Muscle layer of duodenum (tissue), 2 donors: ENCODE measurements around the gene FAM110D.
A peak's percentile ranks its signal among the peaks of the same experiment; 100 is the strongest.

Experiments
- H3K27ac ChIP-seq: one replicate; pipeline ENCODE4 v1.7.0; 2013; ENCODE audit warnings: mild to moderate bottlenecking, low read length
- H3K27me3 ChIP-seq: one replicate; pipeline ENCODE4 v1.7.0; 2013; ENCODE audit warnings: low read depth, mild to moderate bottlenecking, control low read depth, low read length
- H3K36me3 ChIP-seq, 2 donors: one replicate each; pipeline ENCODE4 v1.7.0; 2013; ENCODE audit warnings: low read length in 2 of 2, control low read depth in 1 of 2, mild to moderate bottlenecking in 1 of 2; ENCODE audit not compliant: insufficient read depth in 2 of 2, control insufficient read depth in 1 of 2
- H3K4me1 ChIP-seq, 2 donors: one replicate each; pipeline ENCODE4 v1.7.0; 2013; ENCODE audit warnings: low read length in 2 of 2, mild to moderate bottlenecking in 2 of 2, control low read depth in 1 of 2, moderate library complexity in 1 of 2; ENCODE audit not compliant: insufficient read depth in 2 of 2, control insufficient read depth in 1 of 2
- H3K4me3 ChIP-seq, 2 donors: one replicate each; pipeline ENCODE4 v1.7.0; 2013; ENCODE audit warnings: low read length in 2 of 2, low read depth in 1 of 2, mild to moderate bottlenecking in 1 of 2
- H3K9me3 ChIP-seq, 2 donors: one replicate each; pipeline ENCODE4 v1.7.0; 2013; ENCODE audit warnings: low read length in 2 of 2, control low read depth in 1 of 2, mild to moderate bottlenecking in 1 of 2; ENCODE audit not compliant: control insufficient read depth in 1 of 2
- donor health status: healthy.

Gene FAM110D

GRCh38 chr1:26158271-26158907 lies 490 bp upstream of the FAM110D start:
- H3K9me3 ChIP-seq: no peaks in the 10 kb centered on the region
- no peak overlapping the region for H3K27ac ChIP-seq
- no peak overlapping the region for H3K4me3 ChIP-seq
- no peaks in the 10 kb centered on the region for H3K36me3 ChIP-seq
- H3K4me1 ChIP-seq: peaks cover 0 to 13% of the 10 kb centered on the region in 2 donors
- H3K27me3 ChIP-seq: peaks cover 8% of the 10 kb centered on the region

DNA sequence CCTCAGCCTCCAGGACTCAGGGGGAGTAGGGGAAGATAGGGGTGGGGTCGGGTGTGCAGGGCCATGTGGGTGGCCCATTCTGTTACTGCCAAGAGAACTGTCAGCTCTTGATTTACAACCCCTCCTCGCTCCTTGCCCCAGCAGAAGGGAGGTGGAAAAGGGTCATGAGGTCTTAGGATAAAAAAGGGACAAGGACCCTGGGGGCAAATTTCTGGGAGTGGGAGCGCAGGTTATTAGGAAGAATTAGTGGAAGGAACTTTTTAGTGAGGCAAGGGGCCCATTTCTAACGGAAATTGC lies 812 bp downstream of the FAM110D start:
- peaks cover 0 to 18% of the 10 kb centered on the region in 2 donors for H3K4me1 ChIP-seq
- no peaks in the 10 kb centered on the region for H3K9me3 ChIP-seq
- no peak overlapping the region for H3K27ac ChIP-seq
- no peaks in the 10 kb centered on the region for H3K36me3 ChIP-seq
- peak overlapping the region in 1 of 2 donors; percentile 35 for H3K4me3 ChIP-seq
- peaks cover 8% of the 10 kb centered on the region for H3K27me3 ChIP-seq

GRCh38 chr1:26160527-26161414 lies 1.9 kb downstream of the FAM110D start:
- Histone ChIP-seq H3K36me3 (no peaks in the 10 kb centered on the region), H3K27ac (no peak overlapping the region), H3K4me1 (peaks cover 0 to 18% of the 10 kb centered on the region in 2 donors), H3K4me3 (peak overlapping the region; percentile 4 to 71), H3K9me3 (no peaks in the 10 kb centered on the region), H3K27me3 (peaks cover 8% of the 10 kb centered on the region)

DNA sequence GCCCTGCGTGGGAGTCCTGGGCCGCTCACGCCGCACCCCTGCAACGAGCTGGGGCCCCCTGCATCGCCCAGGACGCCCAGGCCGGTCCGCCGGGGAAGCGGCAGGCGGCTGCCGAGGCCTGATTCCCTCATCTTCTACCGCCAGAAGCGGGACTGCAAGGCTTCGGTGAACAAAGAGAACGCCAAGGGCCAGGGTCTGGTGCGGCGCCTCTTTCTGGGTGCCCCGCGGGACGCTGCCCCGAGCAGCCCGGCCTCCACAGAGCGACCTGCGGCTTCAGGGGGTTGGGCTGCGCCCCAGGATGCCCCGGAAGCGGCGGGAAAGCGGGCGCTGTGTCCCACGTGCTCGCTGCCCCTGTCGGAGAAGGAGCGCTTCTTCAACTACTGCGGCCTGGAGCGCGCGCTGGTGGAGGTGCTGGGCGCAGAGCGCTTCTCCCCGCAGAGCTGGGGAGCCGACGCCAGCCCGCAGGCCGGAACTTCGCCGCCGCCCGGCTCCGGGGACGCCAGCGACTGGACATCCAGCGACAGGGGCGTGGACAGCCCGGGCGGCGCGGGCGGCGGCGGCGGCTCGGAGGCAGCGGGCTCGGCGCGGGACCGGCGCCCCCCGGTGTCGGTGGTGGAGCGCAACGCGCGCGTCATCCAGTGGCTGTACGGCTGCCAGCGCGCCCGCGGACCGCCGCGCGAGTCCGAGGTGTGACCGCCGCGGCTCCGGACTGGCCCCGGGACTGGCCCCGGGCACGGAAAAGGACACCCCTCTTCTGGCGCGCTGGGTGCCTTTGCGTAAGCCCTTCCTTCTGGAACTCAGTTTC lies 2.7 kb downstream of the FAM110D start:
- no peak overlapping the region for H3K27ac ChIP-seq
- H3K9me3 ChIP-seq: no peaks in the 10 kb centered on the region
- peak overlapping the region; percentile 44 to 71 for H3K4me3 ChIP-seq
- peaks cover 0 to 18% of the 10 kb centered on the region in 2 donors for H3K4me1 ChIP-seq
- peaks cover 8% of the 10 kb centered on the region for H3K27me3 ChIP-seq
- H3K36me3 ChIP-seq: no peaks in the 10 kb centered on the region

DNA sequence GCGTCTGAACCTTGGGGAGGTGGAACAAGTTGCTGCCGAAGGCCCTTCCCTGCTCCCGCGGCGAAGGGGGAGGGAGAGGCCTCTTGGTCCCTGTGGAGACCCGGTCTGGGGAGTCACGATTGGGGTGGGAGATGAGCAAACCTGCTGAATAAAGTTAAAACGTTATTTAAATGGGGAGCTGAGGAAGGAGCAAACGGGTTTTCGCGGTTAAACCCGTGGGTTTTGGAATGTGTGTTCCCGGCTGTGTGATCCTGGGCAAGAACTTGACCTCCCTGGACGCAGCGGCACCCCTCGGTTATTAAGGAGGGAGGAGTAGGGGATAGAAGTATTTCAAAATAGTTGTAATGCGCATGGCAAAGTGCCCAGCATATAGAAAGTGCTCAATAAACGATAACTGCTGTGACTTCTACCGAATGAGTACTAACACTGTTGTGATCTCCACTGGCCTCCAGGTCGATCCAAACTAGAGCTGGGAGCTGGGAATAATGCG lies 3.4 kb downstream of the FAM110D start:
- Histone ChIP-seq H3K9me3 (no peaks in the 10 kb centered on the region), H3K4me3 (peak overlapping the region; percentile 44 to 71), H3K4me1 (peaks cover 0 to 18% of the 10 kb centered on the region in 2 donors), H3K27ac (no peak overlapping the region), H3K27me3 (peaks cover 8% of the 10 kb centered on the region), H3K36me3 (no peaks in the 10 kb centered on the region)

DNA sequence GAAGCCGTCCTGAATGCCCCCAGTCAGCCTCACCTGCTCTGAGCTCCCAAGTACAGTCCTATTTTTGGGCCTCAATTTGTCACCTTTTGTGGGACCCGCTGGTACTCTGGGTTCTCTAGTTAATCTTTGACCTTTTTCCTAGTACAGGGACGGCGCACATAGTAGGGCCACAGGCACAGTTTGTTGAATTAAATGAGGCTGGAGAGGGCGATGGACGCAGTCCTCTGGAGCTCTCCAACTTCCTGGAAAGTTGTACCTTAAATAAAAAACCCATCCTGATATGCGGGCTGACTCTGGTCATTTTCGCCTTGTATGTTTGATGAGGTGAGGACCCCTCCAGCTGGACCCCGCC lies 4.8 kb downstream of the FAM110D start:
- peak overlapping the region; percentile 21 to 56 for H3K4me3 ChIP-seq
- no peaks in the 10 kb centered on the region for H3K27me3 ChIP-seq
- no peaks in the 10 kb centered on the region for H3K9me3 ChIP-seq
- no peak overlapping the region for H3K27ac ChIP-seq
- no peaks in the 10 kb centered on the region for H3K36me3 ChIP-seq
- H3K4me1 ChIP-seq: peaks cover 0 to 18% of the 10 kb centered on the region in 2 donors

DNA sequence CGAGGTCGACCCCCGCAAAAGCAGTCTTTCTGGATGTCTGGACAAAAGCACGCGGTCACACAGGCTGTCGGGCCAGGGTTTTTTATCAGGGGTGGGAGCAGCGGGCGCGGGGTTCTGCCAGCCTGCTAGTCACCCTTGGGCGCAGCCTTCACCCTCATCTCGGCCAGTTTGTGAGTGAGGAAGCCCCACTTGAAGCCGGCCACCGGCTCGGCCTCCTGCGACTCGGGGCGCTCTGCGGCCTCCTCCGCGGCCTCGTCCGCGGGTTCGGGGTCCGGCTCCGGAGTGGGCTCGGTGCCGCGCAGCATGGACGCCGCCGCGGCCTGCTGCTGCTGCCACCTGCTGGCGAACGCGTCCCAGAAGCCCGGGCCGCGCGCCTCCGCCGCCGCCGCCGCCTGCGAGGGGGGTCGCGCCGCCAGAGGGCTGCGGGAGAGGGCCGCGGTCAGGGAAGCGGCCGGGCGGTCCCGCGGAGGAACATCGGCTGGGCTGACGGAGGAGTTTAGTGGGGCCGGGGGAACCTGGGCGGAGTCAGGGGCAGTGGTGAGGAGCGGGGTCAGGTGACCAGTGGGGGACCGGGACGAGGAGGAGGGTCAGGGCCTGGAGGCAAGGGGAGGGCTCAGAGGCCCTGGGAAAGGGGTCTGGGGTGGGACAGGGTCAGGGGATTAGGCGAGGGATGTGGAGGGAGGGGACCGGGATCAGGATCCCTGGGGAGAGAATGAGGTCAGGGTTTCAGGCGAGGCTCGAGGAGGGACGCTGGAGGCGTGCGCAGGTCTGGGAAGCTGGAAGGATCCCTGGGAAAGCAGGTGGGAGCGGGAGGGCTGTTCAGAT lies 5.4 kb downstream of the FAM110D start:
- H3K27ac ChIP-seq: no peak overlapping the region
- H3K4me1 ChIP-seq: peaks cover 2 to 21% of the 10 kb centered on the region in 2 donors
- peak overlapping the region; percentile 21 to 56 for H3K4me3 ChIP-seq
- no peaks in the 10 kb centered on the region for H3K9me3 ChIP-seq
- no peaks in the 10 kb centered on the region for H3K36me3 ChIP-seq
- no peaks in the 10 kb centered on the region for H3K27me3 ChIP-seq

- Histone ChIP-seq H3K27ac (no peak overlapping the region), H3K9me3 (no peaks in the 10 kb centered on the region), H3K4me1 (peaks cover 4 to 25% of the 10 kb centered on the region in 2 donors), H3K27me3 (no peaks in the 10 kb centered on the region), H3K36me3 (no peaks in the 10 kb centered on the region), H3K4me3 (peak overlapping the region in 1 of 2 donors; percentile 56)
Observed at GRCh38 chr1:26164861-26165842, 6.3 kb downstream of the FAM110D start.

GRCh38 chr1:26166719-26167281 lies 7.9 kb downstream of the FAM110D start:
- no peaks in the 10 kb centered on the region for H3K9me3 ChIP-seq
- H3K27ac ChIP-seq: no peak overlapping the region
- H3K27me3 ChIP-seq: no peaks in the 10 kb centered on the region
- H3K36me3 ChIP-seq: no peaks in the 10 kb centered on the region
- H3K4me1 ChIP-seq: peaks cover 10 to 31% of the 10 kb centered on the region in 2 donors
- H3K4me3 ChIP-seq: no peak overlapping the region
